Activated T-cell treated with anti-CD3 and anti-CD28 coated beads, Interleukin-2, amount 50 U/mL, for 72 hours (primary cell): Measurements from ENCODE around the gene SLC38A2. TPM values are rescaled to one million over a fixed set of nuclear protein-coding genes. Genes with fewer than 3 reads are reported as not detected.
A peak's percentile ranks its signal among the peaks of the same experiment; 100 is the strongest.
"Not testable (repeated sequence)": the region's sequence is repeated elsewhere in the genome, so short reads cannot be mapped to it uniquely, and the experiment has no call there.

Experiments
- ATAC-seq, 2 donors: fragments of 150-1000 bp; cut with Tn5 transposase; replicated peaks in 1 of 2; 2 replicates each; pipeline ENCODE4 v1.10.0; 2021; ENCODE audit warnings: moderate library complexity in 2 of 2, mild to moderate bottlenecking in 1 of 2
- DNase-seq, 2 donors: peaks; one replicate each; pipeline ENCODE4 v3.0.0; 2021 to 2022; ENCODE audit warnings: mixed read lengths in 1 of 2
- H3K27ac Mint-ChIP-seq: one replicate; pipeline ENCODE4 v1.8.0; 2022; ENCODE audit warnings: mild to moderate bottlenecking, moderate library complexity, mixed read lengths
- H3K27me3 Mint-ChIP-seq: one replicate; pipeline ENCODE4 v1.8.0; 2022; ENCODE audit warnings: low read depth, mixed read lengths
- H3K36me3 Mint-ChIP-seq, 2 donors: one replicate each; pipeline ENCODE4 v1.8.0; 2022; ENCODE audit warnings: mixed read lengths in 2 of 2, mild to moderate bottlenecking in 1 of 2; ENCODE audit not compliant: insufficient read depth in 2 of 2
- H3K4me1 Mint-ChIP-seq: one replicate; pipeline ENCODE4 v1.8.0; 2022; ENCODE audit warnings: low read depth, mixed read lengths
- H3K4me3 Mint-ChIP-seq, 2 donors: one replicate each; pipeline ENCODE4 v1.8.0; 2022; ENCODE audit warnings: mild to moderate bottlenecking in 2 of 2, mixed read lengths in 2 of 2, moderate library complexity in 2 of 2
- H3K9me3 Mint-ChIP-seq, 2 donors: one replicate each; pipeline ENCODE4 v1.8.0; 2022; ENCODE audit warnings: mixed read lengths in 2 of 2
- total RNA-seq, 2 donors: library from RNA; stranded (reverse); gene quantifications; one replicate each; pipeline ENCODE4 v1.2.3, GENCODE V29; 2022

Gene SLC38A2
- total RNA-seq, 2 donors from 2014 or later = 481 to 496 TPM

GRCh38 chr12:46343118-46343852, 29.3 kb downstream of the SLC38A2 start:
- Mint-ChIP-seq H3K4me3 (no peak overlapping the region), H3K4me1 (peaks cover 10% of the 10 kb centered on the region), H3K9me3 (peaks cover 0 to 2% of the 10 kb centered on the region in 2 donors), H3K27ac (no peak overlapping the region), H3K36me3 (no peaks in the 10 kb centered on the region), H3K27me3 (no peaks in the 10 kb centered on the region)
- ATAC-seq (peak in 1 of 2 donors; percentile 35), DNase-seq (no peak)

DNA sequence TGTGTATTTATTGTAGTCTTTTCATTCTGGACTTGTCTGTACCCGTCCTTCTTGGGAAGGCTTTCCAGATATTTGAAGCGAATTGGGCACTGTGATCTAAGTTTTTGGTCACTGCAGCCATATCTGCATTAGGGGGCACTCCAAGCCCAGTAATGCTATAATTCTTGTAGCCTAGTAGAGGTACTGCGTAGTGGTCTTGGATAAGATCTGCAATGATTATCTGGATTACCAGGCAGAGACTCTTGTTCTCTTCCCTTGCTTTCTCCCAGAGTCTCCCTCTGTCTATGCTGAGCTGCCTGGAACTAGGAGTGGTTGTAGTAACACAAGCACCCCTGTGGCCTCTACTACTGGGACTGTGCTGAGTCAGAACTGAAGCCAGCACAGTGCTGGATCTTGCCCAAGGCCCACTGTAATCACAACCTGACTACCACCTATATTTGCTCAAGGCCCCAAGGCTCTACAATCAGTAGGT, 30.0 kb downstream of the SLC38A2 start:
- Mint-ChIP-seq H3K9me3 (peaks cover 0 to 2% of the 10 kb centered on the region in 2 donors), H3K36me3 (no peaks in the 10 kb centered on the region), H3K27me3 (no peaks in the 10 kb centered on the region), H3K4me1 (peaks cover 10% of the 10 kb centered on the region), H3K27ac (no peak overlapping the region), H3K4me3 (no peak overlapping the region)
- peak; percentile 81 to 87 for ATAC-seq
- DNase-seq = peak in 1 of 2 donors; percentile 11

DNA sequence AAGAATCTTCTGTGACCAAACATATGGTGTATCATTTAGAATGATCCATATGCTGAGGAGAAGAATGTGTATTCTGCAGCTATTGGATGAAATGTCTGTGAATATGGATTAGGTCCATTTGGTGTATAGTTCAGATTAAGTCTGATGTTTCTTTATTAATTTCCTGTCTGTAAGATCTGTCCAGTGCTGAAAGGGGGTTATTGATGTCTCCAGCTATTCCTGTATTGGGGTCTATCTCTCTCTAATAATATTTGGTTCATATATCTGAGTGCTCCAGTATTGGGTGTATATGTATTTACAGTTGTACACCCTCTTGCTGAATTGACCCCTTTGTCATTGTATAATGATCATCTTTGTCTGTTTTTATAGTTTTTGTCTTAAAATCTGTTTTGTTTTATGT, 33.5 kb downstream of the SLC38A2 start:
- Mint-ChIP-seq H3K27me3 (no peaks in the 10 kb centered on the region), H3K27ac (no peak overlapping the region), H3K36me3 (no peaks in the 10 kb centered on the region), H3K4me1 (peaks cover 10% of the 10 kb centered on the region), H3K4me3 (no peak overlapping the region), H3K9me3 (no peaks in the 10 kb centered on the region)
- ATAC-seq (no peak), DNase-seq (no peak)

DNA sequence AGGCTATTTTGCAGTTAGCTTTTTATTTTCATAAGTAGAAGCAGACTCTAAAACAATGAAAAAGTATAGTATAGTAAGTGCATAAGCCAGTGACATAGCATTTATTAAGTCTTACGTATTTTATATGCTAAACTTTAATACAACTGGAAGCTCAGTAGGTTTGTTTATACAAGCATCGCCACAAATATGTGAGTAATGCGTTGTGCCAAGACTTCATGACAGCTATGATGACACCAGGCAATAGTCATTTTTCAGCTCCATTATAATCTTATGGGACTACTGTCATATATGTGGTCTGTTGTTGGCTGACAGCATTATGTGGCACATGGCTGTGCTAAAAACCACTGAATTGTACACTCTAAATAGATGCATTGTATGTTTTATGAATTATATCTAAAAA, 40.3 kb downstream of the SLC38A2 start:
- Mint-ChIP-seq H3K4me3 (no peak overlapping the region), H3K27me3 (no peaks in the 10 kb centered on the region), H3K4me1 (no peaks in the 10 kb centered on the region), H3K9me3 (peaks cover 11 to 12% of the 10 kb centered on the region in 2 donors), H3K27ac (no peak overlapping the region), H3K36me3 (peaks cover 14 to 16% of the 10 kb centered on the region in 2 donors)
- ATAC-seq = no peak
- no peak for DNase-seq

- H3K4me3 Mint-ChIP-seq, H3K27ac Mint-ChIP-seq, H3K27me3 Mint-ChIP-seq, H3K36me3 Mint-ChIP-seq, ATAC-seq, H3K4me1 Mint-ChIP-seq, H3K9me3 Mint-ChIP-seq, DNase-seq: not testable (repeated sequence)
Measured at GRCh38 chr12:46325075-46325474, 47.5 kb downstream of the SLC38A2 start.

GRCh38 chr12:46320731-46321130, 51.8 kb downstream of the SLC38A2 start:
- H3K27me3 Mint-ChIP-seq = no peaks in the 10 kb centered on the region
- H3K4me1 Mint-ChIP-seq = no peaks in the 10 kb centered on the region
- peaks cover 0 to 3% of the 10 kb centered on the region in 2 donors for H3K9me3 Mint-ChIP-seq
- ATAC-seq (no peak), DNase-seq (no peak)
- H3K4me3 Mint-ChIP-seq = no peak overlapping the region
- H3K27ac Mint-ChIP-seq = no peak overlapping the region
- H3K36me3 Mint-ChIP-seq = peaks cover 2% of the 10 kb centered on the region in 2 donors

- DNase-seq = no peak
- Mint-ChIP-seq H3K9me3 (peaks cover 0 to 3% of the 10 kb centered on the region in 2 donors), H3K27me3 (no peaks in the 10 kb centered on the region), H3K4me1 (no peaks in the 10 kb centered on the region), H3K36me3 (peaks cover 2 to 3% of the 10 kb centered on the region in 2 donors), H3K4me3 (no peak overlapping the region), H3K27ac (no peak overlapping the region)
- no peak for ATAC-seq
Measured at GRCh38 chr12:46318037-46318436, 54.5 kb downstream of the SLC38A2 start.

Other genes starting within 250 kb of the SLC38A2 start
- 100 to 1,000 TPM; 265 to 277 TPM for gene SLC38A1, start 103.7 kb downstream of the SLC38A2 start, total RNA-seq